Measurements from ENCODE around the gene COL26A1. TPM values are rescaled to one million over a fixed set of nuclear protein-coding genes. Genes with fewer than 3 reads are reported as not detected.

The COL26A1 gene
- total RNA-seq, 1 donor from 2014 or later = 66.2 TPM

DNA sequence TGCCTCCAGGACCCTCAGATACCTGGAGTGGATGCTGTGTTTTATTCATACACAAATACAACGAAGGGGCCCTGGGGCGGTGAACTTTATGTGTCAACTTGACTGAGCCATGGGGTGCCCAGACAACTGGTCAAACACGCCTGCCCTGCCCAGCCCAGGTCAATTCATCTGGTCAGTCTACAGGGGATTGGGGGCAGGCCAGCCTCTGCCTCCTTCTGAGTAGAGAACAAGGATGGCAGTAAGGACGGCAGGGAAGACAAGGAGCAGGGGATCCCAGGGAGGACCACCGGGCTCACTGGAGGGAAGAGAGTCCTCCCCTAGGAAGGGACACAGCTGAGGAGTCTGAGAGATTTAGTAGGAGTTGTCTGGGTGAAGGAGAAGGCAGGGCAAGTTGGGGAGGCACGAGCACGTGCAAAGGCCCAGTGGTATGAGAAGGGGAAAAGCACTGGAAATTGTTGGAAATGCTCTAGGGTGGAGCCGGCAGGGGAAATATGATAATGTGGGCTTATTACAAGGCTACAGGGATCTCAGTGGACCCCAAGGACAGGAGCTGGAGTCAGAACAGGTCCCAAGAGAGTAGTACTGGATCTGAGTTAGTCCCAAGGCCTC lies 203.0 kb downstream of the COL26A1 start:
- Mint-ChIP-seq H3K36me3 (ENCODE audit: unreplicated experiment) (peaks cover 3% of the 10 kb centered on the region), H3K27ac (ENCODE audit: unreplicated experiment) (no peak overlapping the region), H3K27me3 (ENCODE audit: unreplicated experiment) (peaks cover 3% of the 10 kb centered on the region), H3K4me3 (ENCODE audit: unreplicated experiment) (no peak overlapping the region), H3K9me3 (ENCODE audit: unreplicated experiment) (peaks cover 19% of the 10 kb centered on the region), H3K4me1 (ENCODE audit: low read depth, unreplicated experiment) (peaks cover 3% of the 10 kb centered on the region)
- TF ChIP-seq, protein P1, sequence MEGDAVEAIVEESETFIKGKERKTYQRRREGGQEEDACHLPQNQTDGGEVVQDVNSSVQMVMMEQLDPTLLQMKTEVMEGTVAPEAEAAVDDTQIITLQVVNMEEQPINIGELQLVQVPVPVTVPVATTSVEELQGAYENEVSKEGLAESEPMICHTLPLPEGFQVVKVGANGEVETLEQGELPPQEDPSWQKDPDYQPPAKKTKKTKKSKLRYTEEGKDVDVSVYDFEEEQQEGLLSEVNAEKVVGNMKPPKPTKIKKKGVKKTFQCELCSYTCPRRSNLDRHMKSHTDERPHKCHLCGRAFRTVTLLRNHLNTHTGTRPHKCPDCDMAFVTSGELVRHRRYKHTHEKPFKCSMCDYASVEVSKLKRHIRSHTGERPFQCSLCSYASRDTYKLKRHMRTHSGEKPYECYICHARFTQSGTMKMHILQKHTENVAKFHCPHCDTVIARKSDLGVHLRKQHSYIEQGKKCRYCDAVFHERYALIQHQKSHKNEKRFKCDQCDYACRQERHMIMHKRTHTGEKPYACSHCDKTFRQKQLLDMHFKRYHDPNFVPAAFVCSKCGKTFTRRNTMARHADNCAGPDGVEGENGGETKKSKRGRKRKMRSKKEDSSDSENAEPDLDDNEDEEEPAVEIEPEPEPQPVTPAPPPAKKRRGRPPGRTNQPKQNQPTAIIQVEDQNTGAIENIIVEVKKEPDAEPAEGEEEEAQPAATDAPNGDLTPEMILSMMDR (IDR thresholded peaks at IDR 0.05; ENCODE audit: partially characterized antibody, unreplicated experiment) = no peak
- DNase-seq = no peak

DNA sequence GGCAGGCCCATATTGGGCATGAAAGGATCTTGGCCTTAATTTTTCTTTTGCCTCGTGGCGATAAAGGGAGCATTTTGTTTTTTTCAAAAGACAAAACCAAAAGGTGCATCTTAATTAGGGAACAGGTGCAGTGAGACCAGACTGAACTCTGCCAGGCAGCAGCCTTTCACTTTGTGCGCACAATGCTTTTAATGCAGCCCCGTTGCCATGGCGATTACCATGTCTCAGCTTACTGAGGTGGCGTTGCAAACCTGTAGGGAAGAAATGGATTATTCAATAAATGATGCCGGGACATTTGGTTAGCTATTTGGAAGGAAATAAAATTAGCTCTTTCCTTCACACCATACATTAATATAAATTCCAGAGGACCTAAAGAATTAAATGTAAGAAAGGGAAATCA lies 204.6 kb downstream of the COL26A1 start:
- Mint-ChIP-seq H3K9me3 (ENCODE audit: unreplicated experiment) (peaks cover 15% of the 10 kb centered on the region), H3K27ac (ENCODE audit: unreplicated experiment) (no peak overlapping the region), H3K4me1 (ENCODE audit: low read depth, unreplicated experiment) (peaks cover 3% of the 10 kb centered on the region), H3K27me3 (ENCODE audit: unreplicated experiment) (peaks cover 3% of the 10 kb centered on the region), H3K36me3 (ENCODE audit: unreplicated experiment) (peaks cover 3% of the 10 kb centered on the region), H3K4me3 (ENCODE audit: unreplicated experiment) (no peak overlapping the region)
- no peak for DNase-seq
- TF ChIP-seq, protein P1 (IDR thresholded peaks at IDR 0.05; ENCODE audit: partially characterized antibody, unreplicated experiment) = no peak

DNA sequence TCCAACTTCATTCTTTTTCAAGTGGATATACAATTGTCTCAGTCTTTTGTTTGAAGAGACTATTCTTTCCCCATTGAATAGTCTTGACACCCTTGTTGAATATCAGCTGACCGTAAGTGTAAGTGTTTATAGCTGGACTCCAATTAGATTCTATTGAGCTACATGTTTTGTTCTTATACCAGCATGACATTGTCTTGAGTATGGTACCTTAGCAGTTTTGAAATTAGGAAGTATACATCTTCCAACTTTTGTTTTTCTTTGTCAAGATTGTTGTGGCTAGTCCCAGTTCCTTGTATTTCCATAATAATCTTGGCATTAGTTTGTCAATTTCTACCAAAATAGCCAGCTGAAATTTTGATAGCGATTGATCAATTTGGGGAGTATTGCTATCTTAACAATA lies 209.5 kb downstream of the COL26A1 start:
- Mint-ChIP-seq H3K36me3 (ENCODE audit: unreplicated experiment) (peaks cover 9% of the 10 kb centered on the region), H3K27ac (ENCODE audit: unreplicated experiment) (no peak overlapping the region), H3K27me3 (ENCODE audit: unreplicated experiment) (peaks cover 5% of the 10 kb centered on the region), H3K4me3 (ENCODE audit: unreplicated experiment) (no peak overlapping the region), H3K4me1 (ENCODE audit: low read depth, unreplicated experiment) (no peaks in the 10 kb centered on the region), H3K9me3 (ENCODE audit: unreplicated experiment) (peaks cover 6% of the 10 kb centered on the region)
- no peak for DNase-seq
- TF ChIP-seq, protein P1 (IDR thresholded peaks at IDR 0.05; ENCODE audit: partially characterized antibody, unreplicated experiment) = no peak

DNA sequence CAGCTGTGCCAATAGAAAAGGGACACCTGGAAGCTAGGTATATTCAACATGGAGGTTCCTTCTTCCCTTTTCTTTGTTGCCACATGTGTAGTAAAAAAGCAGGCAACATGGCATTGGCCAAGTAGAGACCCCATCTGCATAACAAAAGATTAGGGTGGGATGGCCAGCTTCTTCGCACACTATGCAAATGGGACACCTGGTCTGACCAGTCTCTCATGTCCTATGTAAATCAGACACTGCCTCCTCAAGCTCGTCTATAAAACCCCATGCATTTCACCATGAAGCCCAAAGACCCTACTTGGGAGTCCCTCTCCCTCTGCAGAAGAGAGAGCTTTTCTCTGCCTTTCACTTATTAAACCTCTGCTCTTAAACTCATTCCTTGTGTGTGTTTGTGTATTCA lies 212.5 kb downstream of the COL26A1 start:
- Mint-ChIP-seq H3K36me3 (ENCODE audit: unreplicated experiment) (peaks cover 6% of the 10 kb centered on the region), H3K27ac (ENCODE audit: unreplicated experiment) (no peak overlapping the region), H3K4me1 (ENCODE audit: low read depth, unreplicated experiment) (no peaks in the 10 kb centered on the region), H3K4me3 (ENCODE audit: unreplicated experiment) (no peak overlapping the region), H3K27me3 (ENCODE audit: unreplicated experiment) (peaks cover 2% of the 10 kb centered on the region), H3K9me3 (ENCODE audit: unreplicated experiment) (peaks cover 5% of the 10 kb centered on the region)
- TF ChIP-seq, protein P1 (IDR thresholded peaks at IDR 0.05; ENCODE audit: partially characterized antibody, unreplicated experiment) = no peak
- no peak for DNase-seq

DNA sequence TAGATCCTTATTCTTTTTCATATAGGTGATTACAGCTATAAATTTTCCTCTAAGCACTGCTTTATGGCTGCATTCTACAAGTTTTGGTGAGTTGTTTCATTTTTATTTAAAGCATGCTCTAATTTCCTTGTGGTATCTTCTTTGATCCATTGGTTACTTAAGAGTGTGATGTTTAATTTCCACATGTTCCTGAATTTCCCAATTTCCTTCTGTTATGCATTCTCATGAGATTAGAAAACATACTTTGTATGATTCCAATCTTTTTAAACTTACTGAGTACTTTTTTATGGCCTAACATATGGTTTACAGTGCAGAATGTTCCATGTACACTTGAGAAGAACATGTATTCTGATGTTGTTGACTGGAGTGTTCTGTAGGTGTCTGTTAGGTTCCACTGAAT lies 213.0 kb downstream of the COL26A1 start:
- Mint-ChIP-seq H3K27me3 (ENCODE audit: unreplicated experiment) (peaks cover 4% of the 10 kb centered on the region), H3K27ac (ENCODE audit: unreplicated experiment) (no peak overlapping the region), H3K9me3 (ENCODE audit: unreplicated experiment) (peaks cover 5% of the 10 kb centered on the region), H3K36me3 (ENCODE audit: unreplicated experiment) (peaks cover 6% of the 10 kb centered on the region), H3K4me1 (ENCODE audit: low read depth, unreplicated experiment) (no peaks in the 10 kb centered on the region), H3K4me3 (ENCODE audit: unreplicated experiment) (no peak overlapping the region)
- TF ChIP-seq, protein P1 (IDR thresholded peaks at IDR 0.05; ENCODE audit: partially characterized antibody, unreplicated experiment) = no peak
- no peak for DNase-seq

Data from glutamatergic neuron (in vitro differentiated cells).